ENCODE results near the gene GRAP2.

The GRAP2 gene

DNA sequence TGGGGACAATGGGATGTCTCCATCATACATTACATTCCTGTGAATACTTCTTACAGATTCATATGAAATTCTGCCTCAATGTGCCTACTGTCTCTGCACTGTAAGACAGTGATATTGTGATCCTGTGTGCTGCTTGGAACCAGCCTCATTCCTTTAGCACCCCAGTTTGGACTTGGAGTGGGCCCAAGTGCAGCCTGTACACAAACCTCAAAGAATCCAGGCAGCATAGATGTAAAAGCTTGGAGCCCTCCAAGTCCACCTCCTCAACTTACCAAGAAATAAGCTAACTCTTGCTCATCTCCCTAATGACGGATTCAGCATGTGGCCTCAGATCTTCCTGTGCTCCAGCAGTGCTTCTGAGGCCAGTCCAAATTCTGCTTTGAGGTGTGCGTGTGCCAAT is 24.4 kb downstream of the GRAP2 start:
- no peak for TF ChIP-seq TAF1 (IDR thresholded peaks at IDR 0.05; ENCODE audit: low read depth)
- no peak for TF ChIP-seq YY1 (IDR thresholded peaks at IDR 0.05; ENCODE audit: low read depth)
- no peak for TF ChIP-seq TEAD4 (IDR thresholded peaks at IDR 0.05)

DNA sequence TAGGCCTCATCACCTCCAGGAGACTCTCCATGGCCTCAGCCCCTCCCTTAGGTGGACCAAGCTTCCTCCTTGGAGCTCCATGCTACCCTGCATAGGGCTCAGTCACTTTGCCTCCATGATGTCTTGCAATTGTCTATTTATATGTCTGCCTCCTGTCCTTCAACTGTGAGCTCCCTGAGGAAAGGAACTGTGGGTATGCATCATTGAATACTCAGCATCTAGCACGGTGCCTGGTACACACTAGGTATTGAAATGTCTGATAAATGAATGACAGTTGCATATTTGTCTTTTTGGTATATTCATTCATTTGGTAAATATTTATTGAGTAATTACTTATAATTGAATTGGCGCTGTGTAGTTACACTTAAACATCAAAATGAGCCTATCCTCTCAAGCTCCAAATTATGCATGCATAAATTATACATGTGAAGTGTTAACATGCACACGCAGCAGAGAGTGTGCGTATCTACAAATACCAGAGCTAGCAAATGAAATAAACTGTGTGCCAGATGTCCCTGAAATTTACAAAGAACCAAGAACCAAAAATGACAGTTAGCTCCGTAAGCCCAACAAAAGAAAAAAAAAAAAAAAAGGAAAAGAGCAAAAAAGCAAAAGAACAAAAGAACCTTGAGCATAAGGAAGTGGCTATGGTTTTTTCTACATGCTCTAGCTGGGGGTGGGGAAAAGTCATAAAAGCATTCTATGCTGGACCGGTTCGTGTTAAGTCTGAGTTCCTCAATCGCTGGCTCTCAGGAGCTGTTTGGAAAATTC is 25.2 kb downstream of the GRAP2 start:
- TF ChIP-seq, protein P1, sequence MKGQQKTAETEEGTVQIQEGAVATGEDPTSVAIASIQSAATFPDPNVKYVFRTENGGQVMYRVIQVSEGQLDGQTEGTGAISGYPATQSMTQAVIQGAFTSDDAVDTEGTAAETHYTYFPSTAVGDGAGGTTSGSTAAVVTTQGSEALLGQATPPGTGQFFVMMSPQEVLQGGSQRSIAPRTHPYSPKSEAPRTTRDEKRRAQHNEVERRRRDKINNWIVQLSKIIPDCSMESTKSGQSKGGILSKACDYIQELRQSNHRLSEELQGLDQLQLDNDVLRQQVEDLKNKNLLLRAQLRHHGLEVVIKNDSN (IDR thresholded peaks at IDR 0.05): no peak
- TF ChIP-seq, protein P2, sequence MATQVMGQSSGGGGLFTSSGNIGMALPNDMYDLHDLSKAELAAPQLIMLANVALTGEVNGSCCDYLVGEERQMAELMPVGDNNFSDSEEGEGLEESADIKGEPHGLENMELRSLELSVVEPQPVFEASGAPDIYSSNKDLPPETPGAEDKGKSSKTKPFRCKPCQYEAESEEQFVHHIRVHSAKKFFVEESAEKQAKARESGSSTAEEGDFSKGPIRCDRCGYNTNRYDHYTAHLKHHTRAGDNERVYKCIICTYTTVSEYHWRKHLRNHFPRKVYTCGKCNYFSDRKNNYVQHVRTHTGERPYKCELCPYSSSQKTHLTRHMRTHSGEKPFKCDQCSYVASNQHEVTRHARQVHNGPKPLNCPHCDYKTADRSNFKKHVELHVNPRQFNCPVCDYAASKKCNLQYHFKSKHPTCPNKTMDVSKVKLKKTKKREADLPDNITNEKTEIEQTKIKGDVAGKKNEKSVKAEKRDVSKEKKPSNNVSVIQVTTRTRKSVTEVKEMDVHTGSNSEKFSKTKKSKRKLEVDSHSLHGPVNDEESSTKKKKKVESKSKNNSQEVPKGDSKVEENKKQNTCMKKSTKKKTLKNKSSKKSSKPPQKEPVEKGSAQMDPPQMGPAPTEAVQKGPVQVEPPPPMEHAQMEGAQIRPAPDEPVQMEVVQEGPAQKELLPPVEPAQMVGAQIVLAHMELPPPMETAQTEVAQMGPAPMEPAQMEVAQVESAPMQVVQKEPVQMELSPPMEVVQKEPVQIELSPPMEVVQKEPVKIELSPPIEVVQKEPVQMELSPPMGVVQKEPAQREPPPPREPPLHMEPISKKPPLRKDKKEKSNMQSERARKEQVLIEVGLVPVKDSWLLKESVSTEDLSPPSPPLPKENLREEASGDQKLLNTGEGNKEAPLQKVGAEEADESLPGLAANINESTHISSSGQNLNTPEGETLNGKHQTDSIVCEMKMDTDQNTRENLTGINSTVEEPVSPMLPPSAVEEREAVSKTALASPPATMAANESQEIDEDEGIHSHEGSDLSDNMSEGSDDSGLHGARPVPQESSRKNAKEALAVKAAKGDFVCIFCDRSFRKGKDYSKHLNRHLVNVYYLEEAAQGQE (IDR thresholded peaks at IDR 0.05; ENCODE audit: low read depth): no peak
- TF ChIP-seq CREB1 (IDR thresholded peaks at IDR 0.05; ENCODE audit: low read depth) (no peak), RAD21 (IDR thresholded peaks at IDR 0.05; ENCODE audit: low read depth) (no peak), TAF1 (IDR thresholded peaks at IDR 0.05; ENCODE audit: low read depth) (no peak), FOXM1 (IDR thresholded peaks at IDR 0.05; ENCODE audit: borderline replicate concordance, low read depth) (no peak), CEBPB (IDR thresholded peaks at IDR 0.05) (no peak), EGR1 (IDR thresholded peaks at IDR 0.05) (no peak), TEAD4 (IDR thresholded peaks at IDR 0.05) (no peak), NFIC (IDR thresholded peaks at IDR 0.05) (no peak), TCF12 (IDR thresholded peaks at IDR 0.05; ENCODE audit: low read depth) (no peak), ZBTB7A (IDR thresholded peaks at IDR 0.05; ENCODE audit: low read depth) (no peak)
- TF ChIP-seq, protein P3, sequence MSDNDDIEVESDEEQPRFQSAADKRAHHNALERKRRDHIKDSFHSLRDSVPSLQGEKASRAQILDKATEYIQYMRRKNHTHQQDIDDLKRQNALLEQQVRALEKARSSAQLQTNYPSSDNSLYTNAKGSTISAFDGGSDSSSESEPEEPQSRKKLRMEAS (IDR thresholded peaks at IDR 0.05): no peak

DNA sequence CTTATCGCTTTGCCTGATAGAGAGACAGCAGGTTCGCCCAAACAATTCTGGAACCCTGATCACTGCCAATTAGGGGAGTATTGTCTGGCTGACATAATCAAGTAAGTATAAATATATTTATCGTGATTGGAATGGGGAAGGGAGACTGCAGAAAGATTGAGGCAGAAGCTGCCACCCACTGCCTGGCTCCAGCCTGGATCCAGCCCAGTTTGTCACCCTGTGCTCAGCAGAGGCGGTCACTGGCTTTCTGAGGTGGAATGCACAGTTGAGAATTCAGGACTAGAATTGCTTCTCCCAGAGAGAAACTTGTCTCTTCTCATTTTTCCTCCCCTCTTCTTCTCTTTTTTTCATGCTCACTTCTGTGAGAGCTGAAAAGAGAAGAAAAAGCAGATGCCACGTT is 25.9 kb downstream of the GRAP2 start:
- TF ChIP-seq, protein P1 (IDR thresholded peaks at IDR 0.05): no peak
- TF ChIP-seq, protein P3 (IDR thresholded peaks at IDR 0.05): no peak
- TF ChIP-seq TCF12 (IDR thresholded peaks at IDR 0.05; ENCODE audit: low read depth) (no peak), CREB1 (IDR thresholded peaks at IDR 0.05; ENCODE audit: low read depth) (no peak), RAD21 (IDR thresholded peaks at IDR 0.05; ENCODE audit: low read depth) (no peak), CEBPB (IDR thresholded peaks at IDR 0.05) (no peak), NFIC (IDR thresholded peaks at IDR 0.05) (no peak), TEAD4 (IDR thresholded peaks at IDR 0.05) (no peak), TAF1 (IDR thresholded peaks at IDR 0.05; ENCODE audit: low read depth) (no peak), FOXM1 (IDR thresholded peaks at IDR 0.05; ENCODE audit: borderline replicate concordance, low read depth) (no peak), ZBTB7A (IDR thresholded peaks at IDR 0.05; ENCODE audit: low read depth) (no peak), EGR1 (IDR thresholded peaks at IDR 0.05) (no peak), YY1 (IDR thresholded peaks at IDR 0.05; ENCODE audit: low read depth) (no peak), EP300 (IDR thresholded peaks at IDR 0.05; ENCODE audit: borderline replicate concordance) (no peak)
- TF ChIP-seq, protein P2 (IDR thresholded peaks at IDR 0.05; ENCODE audit: low read depth): no peak

DNA sequence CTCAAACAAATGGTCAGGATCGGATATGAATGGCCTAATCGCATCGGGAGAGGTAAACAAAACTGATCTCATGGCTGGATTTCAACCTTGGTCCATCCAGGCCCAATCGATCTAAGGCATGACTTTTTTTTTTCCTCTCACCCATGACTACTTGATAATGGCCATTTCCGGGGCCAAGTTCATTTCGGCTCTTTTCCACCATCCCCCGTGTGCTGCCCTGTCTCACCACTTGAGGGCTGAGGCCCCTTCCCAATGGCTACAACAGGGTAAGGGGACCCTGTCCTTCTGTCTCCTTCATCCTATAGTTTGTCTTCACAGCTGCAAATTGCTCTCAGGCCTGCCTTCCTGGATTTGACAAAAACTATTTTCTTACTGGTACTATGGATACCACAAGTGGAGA is 26.7 kb downstream of the GRAP2 start:
- TF ChIP-seq CEBPB (IDR thresholded peaks at IDR 0.05) (no peak), CREB1 (IDR thresholded peaks at IDR 0.05; ENCODE audit: low read depth) (no peak), ZBTB7A (IDR thresholded peaks at IDR 0.05; ENCODE audit: low read depth) (no peak), TCF12 (IDR thresholded peaks at IDR 0.05; ENCODE audit: low read depth) (no peak), TEAD4 (IDR thresholded peaks at IDR 0.05) (no peak), YY1 (IDR thresholded peaks at IDR 0.05; ENCODE audit: low read depth) (no peak)
- TF ChIP-seq, protein P1 (IDR thresholded peaks at IDR 0.05): no peak

DNA sequence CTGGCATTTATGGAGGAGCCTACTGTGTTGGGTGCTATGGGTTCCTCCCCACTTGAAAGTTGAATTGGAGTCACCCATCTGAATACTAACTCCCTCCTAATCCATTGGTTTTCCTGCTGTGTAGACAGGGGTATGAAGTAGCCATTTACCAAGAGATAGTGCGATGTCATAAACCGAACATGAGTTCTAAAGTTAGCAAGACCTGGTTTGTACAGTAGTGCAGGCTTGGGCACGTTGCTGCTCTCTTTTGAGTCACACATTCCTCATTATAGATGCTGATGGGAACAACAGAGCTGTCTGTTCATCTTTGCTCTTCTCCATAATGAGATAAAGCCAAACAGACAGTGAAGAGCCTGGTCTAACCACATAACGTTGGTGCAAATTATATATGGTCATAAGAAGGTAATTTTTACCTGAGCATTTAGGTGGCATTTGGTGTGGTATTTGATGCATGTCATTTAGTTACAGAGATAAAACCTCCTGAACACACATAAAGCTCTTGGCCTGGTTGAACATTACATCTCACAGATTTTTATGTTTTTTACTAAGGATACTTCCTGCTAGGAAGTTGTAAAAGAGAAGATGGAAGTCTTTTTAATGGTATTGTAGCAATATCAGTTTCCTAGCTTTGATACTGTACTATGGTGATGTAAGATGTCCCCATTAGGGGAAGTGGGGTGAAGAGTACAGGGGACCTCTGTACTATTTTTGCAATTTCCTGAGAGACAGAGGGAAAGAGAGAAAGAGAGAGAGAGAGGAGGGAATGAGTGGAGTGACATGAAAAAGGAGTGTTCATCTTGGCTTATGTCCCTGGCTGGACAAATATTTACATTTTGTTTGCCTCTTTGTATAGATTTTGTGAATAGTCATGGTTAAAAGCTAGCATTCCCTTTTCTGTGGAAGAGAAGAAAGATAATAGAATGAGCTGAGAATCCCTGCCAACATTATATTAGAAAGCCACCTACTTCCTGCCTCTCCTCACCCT is 27.9 kb downstream of the GRAP2 start:
- no peak for TF ChIP-seq NFIC (IDR thresholded peaks at IDR 0.05)
